Heart left ventricle (tissue), 16 donors: ENCODE data around the gene SMIM32. TPM values are rescaled to one million over a fixed set of nuclear protein-coding genes. Genes with fewer than 3 reads are reported as not detected.

Experiments used
- ATAC-seq, 4 donors: fragments of 200-7000 bp; cut with Tn5 transposase; one replicate each; pipeline ENCODE4 v1.9.1; 2020 to 2022; ENCODE audit warnings: moderate library complexity in 4 of 4, mild to moderate bottlenecking in 3 of 4, moderate number of reproducible peaks in 1 of 4
- DNase-seq, 5 donors: peaks; one replicate each; pipeline ENCODE4 v3.0.0-alpha.2; 2020
- H3K27ac ChIP-seq, 12 donors: fragments of 200-600 bp; sonication (generic) in 4 of 12; one replicate each; pipeline versions ENCODE4 v1.5.0 to v1.8.0; 2016 to 2022; ENCODE audit warnings: mild to moderate bottlenecking in 2 of 12
- H3K27me3 ChIP-seq, 9 donors: fragments of 200-600 bp; sonication (generic) in 2 of 9; one replicate each; pipeline versions ENCODE4 v1.5.1 to v1.8.0; 2016 to 2022; ENCODE audit warnings: mild to moderate bottlenecking in 3 of 9
- H3K36me3 ChIP-seq, 9 donors: fragments of 200-600 bp; sonication (generic) in 2 of 9; one replicate each; pipeline versions ENCODE4 v1.5.0 to v1.8.0; 2018 to 2022; ENCODE audit warnings: mild to moderate bottlenecking in 2 of 9
- H3K4me1 ChIP-seq, 12 donors: fragments of 200-600 bp; sonication (generic) in 4 of 12; one replicate each; pipeline versions ENCODE4 v1.5.0 to v1.8.0; 2016 to 2022; ENCODE audit warnings: mild to moderate bottlenecking in 3 of 12
- H3K4me3 ChIP-seq, 12 donors: fragments of 200-600 bp; sonication (generic) in 4 of 12; one replicate each; pipeline versions ENCODE4 v1.5.0 to v1.8.0; 2017 to 2022; ENCODE audit warnings: mild to moderate bottlenecking in 9 of 12, moderate library complexity in 4 of 12
- H3K9me3 ChIP-seq, 12 donors: fragments of 200-600 bp; sonication (generic) in 4 of 12; one replicate each; pipeline versions ENCODE4 v1.5.0 to v1.8.0; 2016 to 2022; ENCODE audit warnings: mild to moderate bottlenecking in 1 of 12
- POLR2A ChIP-seq, 2 donors: fragments of 450-650 bp; IDR thresholded peaks; one replicate each; pipeline ENCODE4 v1.6.1; 2017; ENCODE audit warnings: antibody characterized with exemption in 2 of 2, mild to moderate bottlenecking in 2 of 2, moderate library complexity in 2 of 2
- WGBS, 4 donors: extraction: QIAGEN DNeasy Blood & Tissue Kit in 2 of 4; methylation state at CpG; one replicate each; pipeline versions ENCODE4 v1.1.5 to v1.1.7; 2013 to 2018; 5-methylcytosine and 5-hydroxymethylcytosine counted together
- intact Hi-C, 10 donors: fragments of 100-400 bp; cut with DNase I; formaldehyde crosslinking; loops; one replicate each; pipeline versions ENCODE4 v1.11.1 to v1.14.2; 2022
- polyA plus RNA-seq, 2 donors: library from polyadenylated mRNA; stranded (reverse); fragments of 200-250 nt; gene quantifications; one replicate each; pipeline ENCODE4 v1.2.3, GENCODE V29; 2013
- total RNA-seq, 9 donors: library from RNA; depleted of rRNA in 2 of 9; stranded (reverse); fragments of >200 nt in 2 of 9; fragmentation: NEBNext Ultra II Directional in 3 of 9; extraction: Animal tissue kit (Norgen Biotek cat#: 25700) in 3 of 9; gene quantifications; one replicate each; pipeline versions ENCODE4 v1.1.0 to v1.2.4, GENCODE V29; 2016 to 2023
- TF ChIP-seq, protein P1 (sequence below), 12 donors: fragments of 200-600 bp; sonication (generic) in 4 of 12; IDR thresholded peaks; one replicate each; pipeline versions ENCODE4 v1.5.0 to v1.8.0; 2018 to 2022; ENCODE audit warnings: antibody characterized with exemption in 12 of 12, mild to moderate bottlenecking in 5 of 12
- donor health status: ischemic (EF 13 %, LVEDD 7.1; RV severe dilation, severe dysfunction).
- donor health status: healthy with polysubstance abuse.
- donor health status: DM: no; HTN: yes; CAD: no.
- donor health status: DM: no; HTN: no; CAD: no.
- donor health status: ischemic (EF 25% LVEDD 6.9; RV normal size, moderate dysfunction).
- donor health status: ischemic (EF 25% LVEDD 5.7; RV mildly dilated, moderate dysfunction).
- donor health status: healthy.
- donor health status: DM: yes; HTN: yes; CAD: no.
- donor health status: ischemic (EF 35%, LVEDD 5.7; RV mildly dilated, moderate dysfunction).
- donor health status: nonischemic (EF 11% LVEDD 7.7; RV severe dilation, severe dysfunction).
- donor health status: DM: yes; HTN: yes; CAD: no.
- donor health status: PGD.
- donor health status: ischemic (EF 29% LVEDD 5.4; RV normal size, mild dysfunction).
- donor health status: nonischemic (EF 23%, LVEDD 6.1; RV moderate dilation, normal function).

Gene SMIM32
- total and polyA plus RNA-seq, 11 donors: not detected

- Histone ChIP-seq H3K9me3 (no peaks in the 10 kb centered on the region), H3K4me3 (no peak overlapping the region), H3K4me1 (peaks cover 0 to 90% (median 49%) of the 10 kb centered on the region in 12 donors), H3K27ac (no peak overlapping the region), H3K36me3 (peaks cover 0 to 7% (median 0%) of the 10 kb centered on the region in 9 donors), H3K27me3 (no peaks in the 10 kb centered on the region)
- DNase-seq: no peak
- no peak for ATAC-seq
- intact Hi-C loops: no loop called here
- TF ChIP-seq, protein P1, sequence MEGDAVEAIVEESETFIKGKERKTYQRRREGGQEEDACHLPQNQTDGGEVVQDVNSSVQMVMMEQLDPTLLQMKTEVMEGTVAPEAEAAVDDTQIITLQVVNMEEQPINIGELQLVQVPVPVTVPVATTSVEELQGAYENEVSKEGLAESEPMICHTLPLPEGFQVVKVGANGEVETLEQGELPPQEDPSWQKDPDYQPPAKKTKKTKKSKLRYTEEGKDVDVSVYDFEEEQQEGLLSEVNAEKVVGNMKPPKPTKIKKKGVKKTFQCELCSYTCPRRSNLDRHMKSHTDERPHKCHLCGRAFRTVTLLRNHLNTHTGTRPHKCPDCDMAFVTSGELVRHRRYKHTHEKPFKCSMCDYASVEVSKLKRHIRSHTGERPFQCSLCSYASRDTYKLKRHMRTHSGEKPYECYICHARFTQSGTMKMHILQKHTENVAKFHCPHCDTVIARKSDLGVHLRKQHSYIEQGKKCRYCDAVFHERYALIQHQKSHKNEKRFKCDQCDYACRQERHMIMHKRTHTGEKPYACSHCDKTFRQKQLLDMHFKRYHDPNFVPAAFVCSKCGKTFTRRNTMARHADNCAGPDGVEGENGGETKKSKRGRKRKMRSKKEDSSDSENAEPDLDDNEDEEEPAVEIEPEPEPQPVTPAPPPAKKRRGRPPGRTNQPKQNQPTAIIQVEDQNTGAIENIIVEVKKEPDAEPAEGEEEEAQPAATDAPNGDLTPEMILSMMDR (IDR thresholded peaks at IDR 0.05): no peak
- TF ChIP-seq POLR2A (IDR thresholded peaks at IDR 0.05): no peak
Observed at GRCh38 chr5:136147632-136148031, 45.3 kb downstream of the SMIM32 start.

DNA sequence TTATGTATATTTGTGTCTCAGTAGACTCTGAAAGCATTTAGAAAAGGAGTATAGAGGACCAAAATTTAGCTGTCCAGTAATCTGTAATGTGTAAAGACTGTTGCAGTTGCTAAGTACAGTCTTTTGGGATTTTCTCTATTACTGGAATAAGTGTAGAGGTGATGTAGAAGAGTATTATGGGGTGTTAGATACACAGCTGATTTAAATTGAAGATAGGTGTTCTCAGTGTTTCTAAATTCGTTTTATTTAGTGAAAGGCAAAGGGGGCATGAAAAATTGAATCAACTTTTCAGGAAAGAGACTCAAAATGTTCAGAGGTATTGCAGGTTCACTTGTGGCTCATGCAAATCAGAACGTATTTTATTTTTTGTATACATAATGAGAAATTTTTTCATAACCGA is 46.8 kb downstream of the SMIM32 start:
- ATAC-seq: no peak

GRCh38 chr5:136145030-136145429 is 47.9 kb downstream of the SMIM32 start:
- H3K27me3 ChIP-seq: no peaks in the 10 kb centered on the region
- H3K4me1 ChIP-seq: peaks cover 3 to 94% (median 65%) of the 10 kb centered on the region in 12 donors
- ATAC-seq (no peak), DNase-seq (no peak)
- no peak for TF ChIP-seq POLR2A (IDR thresholded peaks at IDR 0.05)
- TF ChIP-seq, protein P1 (IDR thresholded peaks at IDR 0.05): no peak
- no peaks in the 10 kb centered on the region for H3K36me3 ChIP-seq
- intact Hi-C loops: no loop called here
- H3K9me3 ChIP-seq: no peaks in the 10 kb centered on the region
- WGBS, 4 donors: 29 to 49% (median 40%) methylated on average over 2 of the region's 2 CpGs
- no peak overlapping the region for H3K27ac ChIP-seq
- H3K4me3 ChIP-seq: no peak overlapping the region

More for the DNA sequence above, 46.8 kb downstream of the SMIM32 start:
- peaks cover 0 to 92% (median 57%) of the 10 kb centered on the region in 12 donors for H3K4me1 ChIP-seq
- DNase-seq: no peak
- H3K36me3 ChIP-seq: no peaks in the 10 kb centered on the region
- H3K4me3 ChIP-seq: no peak overlapping the region
- no peak overlapping the region for H3K27ac ChIP-seq
- intact Hi-C loops: no loop called here
- no peaks in the 10 kb centered on the region for H3K9me3 ChIP-seq
- TF ChIP-seq POLR2A (IDR thresholded peaks at IDR 0.05): no peak
- TF ChIP-seq, protein P1 (IDR thresholded peaks at IDR 0.05): no peak
- 75 to 79% (median 78%) methylated on average over 3 of the region's 3 CpGs for WGBS, 4 donors
- H3K27me3 ChIP-seq: no peaks in the 10 kb centered on the region

GRCh38 chr5:136143763-136144162 is 49.2 kb downstream of the SMIM32 start:
- H3K4me3 ChIP-seq: no peak overlapping the region
- H3K4me1 ChIP-seq: peaks cover 3 to 93% (median 62%) of the 10 kb centered on the region in 12 donors
- 73 to 81% (median 79%) methylated on average over 3 of the region's 3 CpGs for WGBS, 4 donors
- intact Hi-C loops: no loop called here
- DNase-seq (no peak), ATAC-seq (no peak)
- no peaks in the 10 kb centered on the region for H3K27me3 ChIP-seq
- no peaks in the 10 kb centered on the region for H3K9me3 ChIP-seq
- no peaks in the 10 kb centered on the region for H3K36me3 ChIP-seq
- no peak for TF ChIP-seq POLR2A (IDR thresholded peaks at IDR 0.05)
- TF ChIP-seq, protein P1 (IDR thresholded peaks at IDR 0.05): no peak
- H3K27ac ChIP-seq: no peak overlapping the region
